ENCODE measurements around the gene PDHX. TPM values are rescaled to one million over a fixed set of nuclear protein-coding genes. Genes with fewer than 3 reads are reported as not detected.

PDHX gene
- total RNA-seq, 1 donor from 2014 or later = 44.0 TPM

DNA sequence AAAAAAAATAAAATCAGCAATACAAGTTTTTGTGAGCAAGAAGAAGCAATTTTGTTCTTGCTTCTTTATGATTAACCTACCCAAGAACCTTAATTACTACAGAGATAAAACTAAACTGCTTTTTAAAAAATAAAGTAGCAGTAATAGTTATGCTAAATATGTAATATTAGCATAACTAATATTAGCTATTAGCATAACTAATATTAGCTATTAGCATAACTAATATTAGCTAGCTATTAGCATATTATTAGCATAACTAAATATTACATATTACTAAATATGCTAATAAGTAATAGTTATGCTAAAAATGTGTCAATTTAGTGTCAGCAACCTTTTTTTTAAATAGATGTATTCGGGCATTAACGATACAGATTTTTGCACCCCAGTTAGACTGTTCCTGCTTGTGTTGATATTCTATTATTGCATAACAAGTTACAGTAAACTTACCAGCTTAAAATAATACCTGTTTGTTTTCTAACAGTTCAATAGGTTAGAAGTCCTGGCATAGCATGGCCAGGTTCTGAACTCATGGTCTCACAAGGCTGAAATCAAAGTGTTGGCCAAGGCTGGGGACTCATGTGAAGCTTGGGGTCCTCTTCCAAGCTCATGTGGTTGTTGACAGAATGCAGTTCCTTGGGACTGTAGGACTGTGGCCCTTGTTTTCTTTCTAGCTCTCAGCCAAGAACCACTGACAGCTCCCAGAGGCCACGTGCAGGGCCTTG lies 48.4 kb downstream of the PDHX start:
- no peaks in the 10 kb centered on the region for H3K27me3 ChIP-seq (ENCODE audit: insufficient read depth, low read length)
- no peak for TF ChIP-seq EZH2 (IDR thresholded peaks at IDR 0.05; ENCODE audit: insufficient read depth, low read length)
- TF ChIP-seq, protein P1, sequence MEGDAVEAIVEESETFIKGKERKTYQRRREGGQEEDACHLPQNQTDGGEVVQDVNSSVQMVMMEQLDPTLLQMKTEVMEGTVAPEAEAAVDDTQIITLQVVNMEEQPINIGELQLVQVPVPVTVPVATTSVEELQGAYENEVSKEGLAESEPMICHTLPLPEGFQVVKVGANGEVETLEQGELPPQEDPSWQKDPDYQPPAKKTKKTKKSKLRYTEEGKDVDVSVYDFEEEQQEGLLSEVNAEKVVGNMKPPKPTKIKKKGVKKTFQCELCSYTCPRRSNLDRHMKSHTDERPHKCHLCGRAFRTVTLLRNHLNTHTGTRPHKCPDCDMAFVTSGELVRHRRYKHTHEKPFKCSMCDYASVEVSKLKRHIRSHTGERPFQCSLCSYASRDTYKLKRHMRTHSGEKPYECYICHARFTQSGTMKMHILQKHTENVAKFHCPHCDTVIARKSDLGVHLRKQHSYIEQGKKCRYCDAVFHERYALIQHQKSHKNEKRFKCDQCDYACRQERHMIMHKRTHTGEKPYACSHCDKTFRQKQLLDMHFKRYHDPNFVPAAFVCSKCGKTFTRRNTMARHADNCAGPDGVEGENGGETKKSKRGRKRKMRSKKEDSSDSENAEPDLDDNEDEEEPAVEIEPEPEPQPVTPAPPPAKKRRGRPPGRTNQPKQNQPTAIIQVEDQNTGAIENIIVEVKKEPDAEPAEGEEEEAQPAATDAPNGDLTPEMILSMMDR (IDR thresholded peaks at IDR 0.05; ENCODE audit: insufficient read depth, low read depth, low read length) = no peak
- H3K79me2 ChIP-seq (ENCODE audit: insufficient read depth, low read length) = no peaks in the 10 kb centered on the region
- H3K4me2 ChIP-seq (ENCODE audit: low read length) = no peak overlapping the region
- H2AFZ ChIP-seq (ENCODE audit: low read depth, low read length) = no peak overlapping the region
- H3K4me1 Mint-ChIP-seq (ENCODE audit: low read depth, unreplicated experiment) = no peaks in the 10 kb centered on the region
- no peaks in the 10 kb centered on the region for H3K9me3 ChIP-seq (ENCODE audit: insufficient read depth, low read depth, low read length)
- H3K36me3 Mint-ChIP-seq (ENCODE audit: low read depth, unreplicated experiment) = peaks cover 1% of the 10 kb centered on the region
- no peak overlapping the region for H3K4me3 Mint-ChIP-seq (ENCODE audit: unreplicated experiment)
- no peak overlapping the region for H3K27ac ChIP-seq (ENCODE audit: low read depth, low read length)
- no peak overlapping the region for H3K27ac Mint-ChIP-seq (ENCODE audit: unreplicated experiment)
- H3K36me3 ChIP-seq (ENCODE audit: insufficient read depth, low read length) = peaks cover 3% of the 10 kb centered on the region
- DNase-seq (ENCODE audit: low read depth) (no peak), FAIRE-seq (no peak)
- H3K4me3 ChIP-seq (ENCODE audit: insufficient read depth, low read depth, low read length) = no peak overlapping the region
- no peaks in the 10 kb centered on the region for H3K4me1 ChIP-seq (ENCODE audit: insufficient read depth, low read length)
- no peaks in the 10 kb centered on the region for H4K20me1 ChIP-seq (ENCODE audit: insufficient read depth, low read length)
- no peaks in the 10 kb centered on the region for H3K9me3 Mint-ChIP-seq (ENCODE audit: unreplicated experiment)
- no peak overlapping the region for H3K9ac ChIP-seq (ENCODE audit: low read length)
- H3K27me3 Mint-ChIP-seq (ENCODE audit: low read depth, unreplicated experiment) = no peaks in the 10 kb centered on the region

DNA sequence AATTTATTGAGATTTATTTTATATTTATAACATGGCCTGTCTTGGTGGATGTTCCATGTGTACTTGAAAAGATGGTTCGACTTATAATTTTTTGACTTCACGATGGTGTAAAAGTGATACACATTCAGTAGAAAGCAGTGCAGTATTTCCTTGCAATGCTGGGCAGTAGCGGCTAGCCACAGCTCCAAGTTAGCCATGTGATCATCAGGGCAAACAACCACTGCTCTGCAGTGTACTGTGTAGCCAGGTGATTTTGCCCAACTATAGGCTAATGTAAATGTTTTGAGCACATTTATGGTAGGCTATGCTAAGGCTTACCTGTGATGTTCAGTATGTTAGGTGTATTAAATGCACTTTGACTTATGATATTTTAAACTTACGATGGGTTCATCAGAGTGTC lies 52.4 kb downstream of the PDHX start:
- Mint-ChIP-seq H3K36me3 (ENCODE audit: low read depth, unreplicated experiment) (peaks cover 6% of the 10 kb centered on the region), H3K4me1 (ENCODE audit: low read depth, unreplicated experiment) (no peaks in the 10 kb centered on the region), H3K27me3 (ENCODE audit: low read depth, unreplicated experiment) (no peaks in the 10 kb centered on the region), H3K9me3 (ENCODE audit: unreplicated experiment) (no peaks in the 10 kb centered on the region), H3K27ac (ENCODE audit: unreplicated experiment) (no peak overlapping the region), H3K4me3 (ENCODE audit: unreplicated experiment) (no peak overlapping the region)
- Histone ChIP-seq H3K4me1 (ENCODE audit: insufficient read depth, low read length) (no peaks in the 10 kb centered on the region), H3K79me2 (ENCODE audit: insufficient read depth, low read length) (no peaks in the 10 kb centered on the region), H3K4me2 (ENCODE audit: low read length) (no peak overlapping the region), H3K36me3 (ENCODE audit: insufficient read depth, low read length) (peaks cover 7% of the 10 kb centered on the region), H4K20me1 (ENCODE audit: insufficient read depth, low read length) (no peaks in the 10 kb centered on the region), H3K27ac (ENCODE audit: low read depth, low read length) (no peak overlapping the region), H3K9me3 (ENCODE audit: insufficient read depth, low read depth, low read length) (no peaks in the 10 kb centered on the region), H2AFZ (ENCODE audit: low read depth, low read length) (no peak overlapping the region), H3K4me3 (ENCODE audit: insufficient read depth, low read depth, low read length) (no peak overlapping the region), H3K27me3 (ENCODE audit: insufficient read depth, low read length) (no peaks in the 10 kb centered on the region), H3K9ac (ENCODE audit: low read length) (no peak overlapping the region)
- FAIRE-seq (no peak), DNase-seq (ENCODE audit: low read depth) (no peak)
- TF ChIP-seq, protein P1 (IDR thresholded peaks at IDR 0.05; ENCODE audit: insufficient read depth, low read depth, low read length) = no peak
- TF ChIP-seq EZH2 (IDR thresholded peaks at IDR 0.05; ENCODE audit: insufficient read depth, low read length) = no peak

DNA sequence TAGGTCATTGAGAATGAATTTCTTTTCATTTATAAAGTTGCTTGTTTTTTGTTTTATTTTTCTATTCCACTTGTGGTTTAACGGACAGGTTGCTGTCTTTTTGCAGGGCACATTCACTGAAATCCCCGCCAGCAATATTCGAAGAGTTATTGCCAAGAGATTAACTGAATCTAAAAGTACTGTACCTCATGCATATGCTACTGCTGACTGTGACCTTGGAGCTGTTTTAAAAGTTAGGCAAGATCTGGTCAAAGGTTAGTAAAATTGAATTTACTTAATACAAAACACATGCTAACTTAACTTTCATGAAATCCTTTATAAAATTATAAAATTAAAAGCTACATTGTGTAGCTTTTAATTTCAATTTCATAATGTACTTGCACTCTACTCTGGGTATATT lies 53.6 kb downstream of the PDHX start:
- no peaks in the 10 kb centered on the region for H4K20me1 ChIP-seq (ENCODE audit: insufficient read depth, low read length)
- H3K9me3 ChIP-seq (ENCODE audit: insufficient read depth, low read depth, low read length) = no peaks in the 10 kb centered on the region
- H3K36me3 Mint-ChIP-seq (ENCODE audit: low read depth, unreplicated experiment) = peaks cover 10% of the 10 kb centered on the region
- H3K27ac ChIP-seq (ENCODE audit: low read depth, low read length) = no peak overlapping the region
- peaks cover 7% of the 10 kb centered on the region for H3K36me3 ChIP-seq (ENCODE audit: insufficient read depth, low read length)
- H3K4me3 ChIP-seq (ENCODE audit: insufficient read depth, low read depth, low read length) = no peak overlapping the region
- no peak overlapping the region for H3K27ac Mint-ChIP-seq (ENCODE audit: unreplicated experiment)
- DNase-seq (ENCODE audit: low read depth) (no peak), FAIRE-seq (no peak)
- no peaks in the 10 kb centered on the region for H3K79me2 ChIP-seq (ENCODE audit: insufficient read depth, low read length)
- no peaks in the 10 kb centered on the region for H3K27me3 ChIP-seq (ENCODE audit: insufficient read depth, low read length)
- no peak overlapping the region for H3K4me3 Mint-ChIP-seq (ENCODE audit: unreplicated experiment)
- H2AFZ ChIP-seq (ENCODE audit: low read depth, low read length) = no peak overlapping the region
- H3K4me1 ChIP-seq (ENCODE audit: insufficient read depth, low read length) = no peaks in the 10 kb centered on the region
- H3K4me1 Mint-ChIP-seq (ENCODE audit: low read depth, unreplicated experiment) = no peaks in the 10 kb centered on the region
- no peak overlapping the region for H3K4me2 ChIP-seq (ENCODE audit: low read length)
- H3K9me3 Mint-ChIP-seq (ENCODE audit: unreplicated experiment) = no peaks in the 10 kb centered on the region
- H3K27me3 Mint-ChIP-seq (ENCODE audit: low read depth, unreplicated experiment) = no peaks in the 10 kb centered on the region
- no peak overlapping the region for H3K9ac ChIP-seq (ENCODE audit: low read length)
- TF ChIP-seq, protein P1 (IDR thresholded peaks at IDR 0.05; ENCODE audit: insufficient read depth, low read depth, low read length) = no peak
- TF ChIP-seq EZH2 (IDR thresholded peaks at IDR 0.05; ENCODE audit: insufficient read depth, low read length) = no peak
